Small intestine (tissue), 7 donors: ENCODE measurements around the gene SLC6A16. TPM values are rescaled to one million over a fixed set of nuclear protein-coding genes. Genes with fewer than 3 reads are reported as not detected.
A peak's percentile ranks its signal among the peaks of the same experiment; 100 is the strongest.
"Not testable (repeated sequence)": the region's sequence is repeated elsewhere in the genome, so short reads cannot be mapped to it uniquely, and the experiment has no call there.

Source experiments
- DNase-seq, 2 donors: peaks; one replicate each; pipeline versions ENCODE4 v3.0.0 to v3.0.0-alpha.2; 2013
- FAIRE-seq: peaks from 2 replicates; lab custom pipeline; 2012; peaks lifted over from hg19 to GRCh38; lab: Jason Lieb, UNC
- H3K27ac ChIP-seq, 3 donors: one replicate each; pipeline ENCODE4 v1.5.1; 2013; ENCODE audit warnings: low read length in 2 of 3, mild to moderate bottlenecking in 2 of 3, control low read depth in 1 of 3, inconsistent platforms in 1 of 3, low read depth in 1 of 3, moderate library complexity in 1 of 3
- H3K27me3 ChIP-seq, 3 donors: one replicate each; pipeline ENCODE4 v1.6.1; 2013; ENCODE audit warnings: low read length in 3 of 3, inconsistent platforms in 1 of 3; ENCODE audit not compliant: control insufficient read depth in 3 of 3, insufficient read depth in 3 of 3
- H3K36me3 ChIP-seq, 3 donors: one replicate each; pipeline ENCODE4 v1.6.1; 2013; ENCODE audit warnings: low read length in 3 of 3, inconsistent platforms in 1 of 3, low read depth in 1 of 3, mild to moderate bottlenecking in 1 of 3, moderate library complexity in 1 of 3; ENCODE audit not compliant: control insufficient read depth in 3 of 3, insufficient read depth in 2 of 3
- H3K4me1 ChIP-seq, 3 donors: one replicate each; pipeline ENCODE4 v1.6.1; 2013; ENCODE audit warnings: low read length in 2 of 3, inconsistent platforms in 1 of 3, low read depth in 1 of 3, mild to moderate bottlenecking in 1 of 3, moderate library complexity in 1 of 3; ENCODE audit not compliant: control insufficient read depth in 3 of 3, insufficient read depth in 2 of 3
- H3K4me3 ChIP-seq, 3 donors: one replicate each; pipeline ENCODE4 v1.5.1; 2013; ENCODE audit warnings: low read length in 3 of 3, control low read depth in 1 of 3, inconsistent platforms in 1 of 3, low read depth in 1 of 3, mild to moderate bottlenecking in 1 of 3, moderate library complexity in 1 of 3
- H3K9me3 ChIP-seq, 2 donors: one replicate each; pipeline ENCODE4 v1.6.1; 2013; ENCODE audit warnings: low read depth in 1 of 2, low read length in 1 of 2; ENCODE audit not compliant: control insufficient read depth in 2 of 2, insufficient read depth in 1 of 2
- WGBS, 3 donors: extraction: QIAGEN DNeasy Blood & Tissue Kit; methylation state at CpG; one replicate each; pipeline ENCODE4 v1.1.7; 2013; 5-methylcytosine and 5-hydroxymethylcytosine counted together
- polyA plus RNA-seq, 4 donors: library from polyadenylated mRNA; stranded (reverse) in 3 of 4; unstranded in 1 of 4; fragments of 200-250 nt in 3 of 4; fragments of 120-200 nt in 1 of 4; gene quantifications; one replicate each; pipeline versions ENCODE4 v1.2.1 to v1.2.3, GENCODE V29; 2013
- donor health status: healthy with polysubstance abuse.
- donor health status: control.
- donor health status: control.
- donor health status: Bipolar disorder and iron deficiency.
- donor health status: healthy.

SLC6A16 gene
- polyA plus RNA-seq, 4 donors: 0.27 to 1.4 (median 0.34) TPM; not detected in 1

DNA sequence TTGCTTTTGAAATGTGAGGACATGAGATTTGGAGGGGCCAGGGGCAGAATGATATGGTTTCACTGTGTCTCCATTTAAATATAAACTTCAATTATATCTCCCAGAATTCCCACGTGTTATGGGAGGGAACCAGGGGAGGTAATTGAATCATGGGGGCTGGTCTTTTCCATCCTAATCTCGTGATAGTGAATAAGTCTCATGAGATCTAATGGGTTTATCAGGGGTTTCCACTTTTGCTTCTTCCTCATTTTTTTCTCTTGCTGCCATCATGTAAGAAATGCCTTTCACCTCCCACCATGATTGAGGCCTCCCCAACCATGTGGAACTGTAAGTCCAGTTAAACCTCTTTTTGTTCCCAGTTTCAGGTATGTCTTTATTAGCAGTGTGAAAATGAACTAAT is 35.7 kb downstream of the SLC6A16 start:
- H3K9me3 ChIP-seq, FAIRE-seq, H3K4me3 ChIP-seq, H3K36me3 ChIP-seq, H3K4me1 ChIP-seq, H3K27me3 ChIP-seq, H3K27ac ChIP-seq, DNase-seq: not testable (repeated sequence)
- 39 to 55% (median 41%) methylated on average over 2 of the region's 2 CpGs for WGBS, 3 donors

DNA sequence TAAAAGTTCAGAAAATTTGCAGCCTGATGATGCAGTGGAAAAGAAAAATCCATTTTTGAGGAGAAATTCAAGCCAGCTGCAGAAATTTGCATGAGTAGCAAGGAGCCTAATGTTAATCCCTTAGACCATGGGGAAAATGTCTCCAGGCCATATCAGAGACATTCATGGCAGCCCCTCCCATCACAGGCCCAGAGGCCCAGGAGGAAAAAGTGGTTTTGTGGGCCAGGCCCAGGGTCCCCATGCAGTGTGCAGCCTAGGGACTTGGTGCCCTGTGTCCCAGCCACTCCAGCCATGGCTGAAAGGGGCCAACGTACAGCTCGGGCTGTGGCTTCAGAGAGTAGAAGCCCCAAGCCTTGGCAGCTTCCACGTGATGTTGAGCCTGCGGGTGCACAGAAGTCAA is 36.8 kb downstream of the SLC6A16 start:
- not testable (repeated sequence) for DNase-seq, H3K27ac ChIP-seq, H3K36me3 ChIP-seq, H3K27me3 ChIP-seq, FAIRE-seq, H3K4me1 ChIP-seq, H3K9me3 ChIP-seq, H3K4me3 ChIP-seq
- WGBS, 3 donors: 85 to 93% (median 89%) methylated on average over 4 of the region's 4 CpGs

DNA sequence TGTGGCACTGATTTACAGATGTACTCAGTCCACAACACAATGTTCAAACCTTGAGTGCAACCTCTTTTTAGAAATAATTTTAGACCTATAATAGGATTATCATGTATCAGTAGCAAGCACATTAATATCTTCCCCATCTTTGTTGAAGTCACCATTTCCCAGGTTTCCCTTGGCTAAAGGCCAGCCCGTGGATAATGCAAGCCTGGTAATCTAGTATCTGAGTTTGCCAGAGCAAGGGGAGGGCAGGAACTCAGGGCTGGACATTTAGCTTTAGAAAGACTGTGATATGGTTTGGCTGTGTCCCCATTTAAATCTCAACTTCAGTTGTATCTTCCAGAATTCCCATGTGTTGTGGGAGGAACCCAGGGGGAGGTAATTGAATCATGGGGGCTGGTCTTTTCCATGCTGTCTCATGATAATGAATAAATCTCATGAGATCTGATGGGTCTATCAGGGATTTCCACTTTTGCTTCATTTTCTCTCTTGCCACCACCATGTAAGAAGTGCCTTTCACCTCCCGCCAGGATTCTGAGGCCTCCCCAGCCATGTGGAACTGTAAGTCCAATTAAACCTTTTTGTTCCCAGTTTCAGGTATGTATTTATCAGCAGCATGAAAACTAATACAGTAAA is 37.7 kb downstream of the SLC6A16 start:
- Histone ChIP-seq H3K4me1 (no peaks in the 10 kb centered on the region), H3K4me3 (no peak overlapping the region), H3K36me3 (no peaks in the 10 kb centered on the region), H3K27ac (no peak overlapping the region), H3K9me3 (no peaks in the 10 kb centered on the region), H3K27me3 (peaks cover 0 to 4% (median 3%) of the 10 kb centered on the region in 3 donors)
- DNase-seq (no peak), FAIRE-seq (no peak)
- 25 to 65% (median 42%) methylated on average over 2 of the region's 2 CpGs for WGBS, 3 donors

DNA sequence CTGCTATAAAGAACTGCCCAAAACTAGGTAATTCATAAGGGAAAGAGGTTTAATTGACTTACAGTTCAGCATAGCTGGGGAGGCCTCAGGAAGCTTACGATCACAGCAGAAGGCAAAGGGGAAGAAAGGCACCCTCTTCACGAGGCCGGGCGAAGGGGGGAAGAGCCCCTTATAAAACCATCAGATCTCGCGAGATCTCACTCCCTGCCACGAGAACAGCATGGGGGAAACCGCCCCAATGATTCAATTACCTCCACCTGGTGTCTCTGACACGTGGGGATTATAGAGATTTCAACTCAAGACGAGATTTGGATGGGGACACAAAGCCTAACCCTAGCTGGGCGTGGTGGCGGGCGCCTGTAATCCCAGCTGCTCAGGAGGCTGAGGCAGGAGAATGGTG is 42.8 kb downstream of the SLC6A16 start:
- no peak overlapping the region for H3K27ac ChIP-seq
- 72 to 80% (median 73%) methylated on average over 13 of the region's 13 CpGs for WGBS, 3 donors
- no peak overlapping the region for H3K4me3 ChIP-seq
- H3K9me3 ChIP-seq: no peaks in the 10 kb centered on the region
- DNase-seq: no peak
- peaks cover 0 to 6% (median 4%) of the 10 kb centered on the region in 3 donors for H3K27me3 ChIP-seq
- no peak for FAIRE-seq
- no peaks in the 10 kb centered on the region for H3K4me1 ChIP-seq
- H3K36me3 ChIP-seq: no peaks in the 10 kb centered on the region

DNA sequence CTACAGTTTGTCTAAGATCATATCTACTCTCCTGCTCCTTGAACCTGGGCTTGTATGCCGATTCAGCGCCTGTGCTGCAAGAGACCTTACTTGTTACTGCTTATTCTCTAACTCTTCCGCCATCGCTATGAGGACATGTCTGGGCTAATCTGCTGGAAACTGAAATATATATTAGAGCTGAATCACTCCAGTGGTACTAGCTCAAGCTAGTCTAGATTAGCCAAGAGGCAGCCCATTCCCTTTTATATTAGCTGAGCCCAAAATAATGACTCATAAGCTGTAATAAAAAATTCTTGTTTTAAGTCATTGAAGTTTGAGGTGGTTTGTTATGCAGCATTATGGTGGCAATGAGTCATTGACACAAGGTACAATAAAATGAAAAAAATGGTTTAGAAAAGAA is 52.8 kb downstream of the SLC6A16 start:
- DNase-seq: no peak
- Histone ChIP-seq H3K27ac (no peak overlapping the region), H3K27me3 (peaks cover 0 to under 1% (median 0%) of the 10 kb centered on the region in 3 donors), H3K4me3 (no peak overlapping the region), H3K9me3 (peaks cover 0 to 5% of the 10 kb centered on the region in 2 donors), H3K4me1 (no peaks in the 10 kb centered on the region), H3K36me3 (no peaks in the 10 kb centered on the region)
- no peak for FAIRE-seq
- WGBS, 3 donors: 80 to 89% (median 83%) methylated on average over 4 of the region's 4 CpGs

DNA sequence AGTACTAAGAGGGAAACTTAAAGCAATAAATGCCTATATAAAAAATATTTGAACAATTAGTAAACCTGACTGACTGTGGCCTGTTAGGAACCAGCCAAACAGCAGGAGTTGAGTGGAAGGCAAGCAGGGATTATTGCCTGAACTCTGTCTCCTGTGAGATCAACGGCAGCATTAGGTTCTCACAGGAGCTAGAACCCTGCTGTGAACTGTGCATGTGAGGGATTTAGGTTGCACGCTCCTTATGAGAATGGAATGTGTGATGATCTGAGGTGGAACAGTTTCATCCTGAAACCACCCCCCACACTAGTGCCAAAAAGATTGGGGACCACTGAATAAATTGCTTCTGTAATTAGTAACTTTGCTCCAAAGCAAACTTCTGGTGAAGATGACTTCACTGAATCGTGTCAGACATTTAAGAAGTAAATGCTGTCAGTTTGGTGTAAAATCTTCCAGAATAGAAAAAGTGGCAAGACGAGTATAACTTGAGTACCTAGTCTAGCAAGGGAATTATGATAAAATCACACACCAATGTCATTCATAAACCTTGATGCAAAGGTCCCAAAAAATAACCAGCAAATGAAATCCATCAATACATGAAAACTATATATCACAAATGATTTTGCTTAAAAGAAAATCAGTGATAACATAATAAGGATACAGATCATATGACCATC is 53.8 kb downstream of the SLC6A16 start:
- WGBS, 3 donors: 58 to 72% (median 68%) methylated on average over 4 of the region's 4 CpGs
- H3K4me3 ChIP-seq: no peak overlapping the region

DNA sequence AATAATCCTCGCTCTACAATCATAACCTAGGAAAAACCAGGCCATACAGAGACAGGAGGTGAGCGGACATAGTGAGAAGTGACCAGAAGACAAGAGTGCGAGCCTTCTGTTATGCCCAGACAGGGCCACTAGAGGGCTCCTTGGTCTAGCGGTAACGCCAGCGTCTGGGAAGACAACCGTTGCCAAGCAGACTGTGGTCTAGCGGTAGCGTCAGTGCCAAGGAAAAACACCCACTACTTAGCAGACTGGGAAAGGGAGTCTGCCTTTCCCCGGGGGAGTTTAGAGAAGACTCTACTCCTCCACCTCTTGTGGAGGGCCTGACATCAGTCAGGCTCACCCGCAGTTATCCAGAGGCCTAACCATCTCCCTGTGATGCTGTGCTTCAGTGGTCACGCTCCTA is 58.6 kb downstream of the SLC6A16 start:
- H3K27me3 ChIP-seq, H3K36me3 ChIP-seq, H3K4me1 ChIP-seq, FAIRE-seq, H3K4me3 ChIP-seq, H3K27ac ChIP-seq: not testable (repeated sequence)
- peaks cover 0 to 12% of the 10 kb centered on the region in 2 donors for H3K9me3 ChIP-seq
- 27 to 47% (median 43%) methylated on average over 11 to 12 of the region's 12 CpGs for WGBS, 3 donors
- peak in 1 of 2 donors; percentile 16 for DNase-seq

More for the DNA sequence above, 53.8 kb downstream of the SLC6A16 start:
- Histone ChIP-seq H3K9me3 (peaks cover 0 to 7% of the 10 kb centered on the region in 2 donors), H3K36me3 (no peaks in the 10 kb centered on the region), H3K4me1 (no peaks in the 10 kb centered on the region), H3K27ac (no peak overlapping the region), H3K27me3 (no peaks in the 10 kb centered on the region)
- DNase-seq (no peak), FAIRE-seq (no peak)

DNA sequence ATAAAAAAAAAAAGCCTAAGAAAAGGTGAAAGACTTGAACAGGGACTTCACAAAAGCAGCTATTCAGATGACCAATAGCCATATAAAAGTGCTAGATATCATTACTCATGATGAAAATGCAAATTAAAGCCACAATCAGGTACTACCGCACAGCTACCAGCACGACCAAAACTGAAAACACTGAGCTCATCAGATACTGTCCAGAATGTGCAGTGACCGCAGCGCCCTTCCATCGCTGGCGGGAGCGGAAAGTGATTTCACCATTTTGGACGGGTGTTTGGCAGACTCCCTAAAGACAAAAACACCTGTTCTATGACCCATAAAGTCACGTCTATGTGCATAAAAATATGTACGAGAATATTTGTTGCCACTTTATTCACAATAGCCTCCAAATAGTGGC is 60.7 kb downstream of the SLC6A16 start:
- Histone ChIP-seq H3K27ac (no peak overlapping the region), H3K27me3 (peaks cover 0 to 3% (median 0%) of the 10 kb centered on the region in 3 donors), H3K4me1 (no peaks in the 10 kb centered on the region), H3K9me3 (peaks cover 0 to 13% of the 10 kb centered on the region in 2 donors), H3K4me3 (no peak overlapping the region), H3K36me3 (no peaks in the 10 kb centered on the region)
- FAIRE-seq (no peak), DNase-seq (no peak)
- WGBS, 3 donors: 76 to 83% (median 77%) methylated on average over 10 of the region's 10 CpGs
